NCI-H2081 (cell line): ENCODE results near the gene TMEM233.

Experiments used
- DNase-seq, 2 experiments: peaks; one replicate each; lab custom pipeline; 2025; lab: John Stamatoyannopoulos, UW

The TMEM233 gene

GRCh38 chr12:119681728-119682638 lies 88.4 kb downstream of the TMEM233 start:
- no peak for DNase-seq

GRCh38 chr12:119682639-119683252 lies 89.2 kb downstream of the TMEM233 start:
- DNase-seq = no peak

- DNase-seq = no peak
Observed at GRCh38 chr12:119683413-119683812, 89.8 kb downstream of the TMEM233 start.

GRCh38 chr12:119683816-119684215 lies 90.2 kb downstream of the TMEM233 start:
- no peak for DNase-seq

- no peak for DNase-seq
Observed at GRCh38 chr12:119684711-119685369, 91.3 kb downstream of the TMEM233 start.

GRCh38 chr12:119685375-119685774 lies 91.8 kb downstream of the TMEM233 start:
- DNase-seq = no peak

GRCh38 chr12:119686355-119686754 lies 92.8 kb downstream of the TMEM233 start:
- DNase-seq = no peak

GRCh38 chr12:119686776-119687175 lies 93.2 kb downstream of the TMEM233 start:
- no peak for DNase-seq

GRCh38 chr12:119687406-119687805 lies 93.8 kb downstream of the TMEM233 start:
- no peak for DNase-seq

- no peak for DNase-seq
Observed at GRCh38 chr12:119687879-119688278, 94.3 kb downstream of the TMEM233 start.

- DNase-seq = no peak
Observed at GRCh38 chr12:119689935-119690500, 96.4 kb downstream of the TMEM233 start.

- DNase-seq = no peak
Observed at GRCh38 chr12:119691202-119691810, 97.7 kb downstream of the TMEM233 start.

GRCh38 chr12:119692410-119692809 lies 98.8 kb downstream of the TMEM233 start:
- no peak for DNase-seq
